K562 (cell line): ENCODE data around the gene NKD1. TPM values are rescaled to one million over a fixed set of nuclear protein-coding genes. Genes with fewer than 3 reads are reported as not detected.

Experiments
- ATAC-seq: fragments of 200-7000 bp; cut with Tn5 transposase; 3 replicates; pipeline ENCODE4 v1.9.1; 2020; ENCODE audit warnings: moderate library complexity
- BruUV-seq: library from RNA; stranded (reverse); fragments of 400-500 nt; replicated peaks from 2 replicates; lab custom pipeline; 2021; lab: Mats Ljungman, UMichigan
- CTCF ChIA-PET: fragments of 300-600 bp; formaldehyde crosslinking; extraction: SDS; loops from one replicate; lab custom pipeline; 2021; ENCODE audit warnings: low intra/inter-chr PET ratio; lab: Yijun Ruan, JAX
- POLR2A ChIA-PET: fragments of 300-600, 350-650 bp; sonication (Branson Sonifier 250); formaldehyde crosslinking; extraction: SDS; loops from one replicate; lab custom pipeline; 2021; ENCODE audit warnings: antibody characterized with exemption, inconsistent platforms; lab: Yijun Ruan, JAX
- DNase-seq, 4 experiments: peaks; one replicate each; pipeline versions ENCODE4 v3.0.0 to v3.0.0-alpha.2; 2011 to 2018; ENCODE audit warnings: low spot score in 3 of 4, mixed read lengths in 3 of 4; ENCODE audit errors: extremely low read depth in 1 of 4
- FAIRE-seq: peaks from 2 replicates; lab custom pipeline; 2011; peaks lifted over from hg19 to GRCh38; lab: Jason Lieb, UNC
- H2AFZ ChIP-seq: 2 replicates; pipeline ENCODE4 v1.6.0; 2011; ENCODE audit warnings: low read depth, low read length, control low read depth, inconsistent platforms
- H3K27ac ChIP-seq: fragments of 200-600 bp; 3 replicates; pipeline ENCODE4 v1.8.0; 2011; ENCODE audit warnings: low read depth, mild to moderate bottlenecking, control low read depth, inconsistent platforms, low read length, moderate library complexity, mixed read lengths; ENCODE audit errors: extremely low read depth
- H3K27me3 ChIP-seq, 2 experiments: fragments of 300-600 bp in 1 of 2; 2 replicates in 1 of 2; 3 replicates in 1 of 2; pipeline versions ENCODE4 v1.6.0 to v1.8.0; 2011; ENCODE audit warnings: inconsistent platforms in 2 of 2, low read length in 2 of 2, mild to moderate bottlenecking in 1 of 2, mixed read lengths in 1 of 2, moderate library complexity in 1 of 2; ENCODE audit not compliant: control insufficient read depth in 2 of 2, insufficient read depth in 2 of 2
- H3K36me3 ChIP-seq: fragments of 300-600 bp; 3 replicates; pipeline ENCODE4 v1.8.0; 2011; ENCODE audit warnings: mild to moderate bottlenecking, low read length, inconsistent platforms; ENCODE audit not compliant: control insufficient read depth, insufficient read depth
- H3K4me1 ChIP-seq, 2 experiments: fragments of 200-600 bp in 1 of 2; replicated peaks in 1 of 2; 2 replicates in 1 of 2; 3 replicates in 1 of 2; pipeline versions ENCODE4 v1.5.1 to v1.8.0; 2011; ENCODE audit warnings: inconsistent platforms in 2 of 2, low read length in 2 of 2, mild to moderate bottlenecking in 1 of 2, mixed read lengths in 1 of 2, moderate library complexity in 1 of 2; ENCODE audit not compliant: control insufficient read depth in 2 of 2, insufficient read depth in 2 of 2
- H3K4me2 ChIP-seq: 2 replicates; pipeline ENCODE4 v1.6.1; 2011; ENCODE audit warnings: low read length, control low read depth, inconsistent platforms, mixed read lengths; ENCODE audit not compliant: insufficient read depth
- H3K4me3 ChIP-seq: fragments of 200-600 bp; sonication (generic), shearing (Covaris generic); 2 replicates; pipeline ENCODE4 v1.5.1; 2016; ENCODE audit warnings: control low read depth, inconsistent platforms
- H3K79me2 ChIP-seq: fragments of 200-600 bp; 3 replicates; pipeline ENCODE4 v1.8.0; 2011; ENCODE audit warnings: low read length, inconsistent platforms; ENCODE audit not compliant: control insufficient read depth, insufficient read depth
- H3K9ac ChIP-seq, 2 experiments: 2 replicates each; pipeline versions ENCODE4 v1.6.0 to v1.6.1; 2011; ENCODE audit warnings: low read depth in 2 of 2, low read length in 2 of 2, control low read depth in 1 of 2, inconsistent platforms in 1 of 2, mild to moderate bottlenecking in 1 of 2, mixed read lengths in 1 of 2; ENCODE audit not compliant: insufficient read depth in 1 of 2
- H3K9me1 ChIP-seq: one replicate; pipeline ENCODE4 v1.6.0; 2011; ENCODE audit warnings: inconsistent platforms, mild to moderate bottlenecking, low read length, moderate library complexity; ENCODE audit not compliant: control insufficient read depth, insufficient read depth
- H3K9me3 ChIP-seq: replicated peaks from 2 replicates; pipeline ENCODE4 v1.5.1; 2011; ENCODE audit warnings: low read depth, low read length, inconsistent platforms; ENCODE audit not compliant: control insufficient read depth, insufficient read depth
- H4K20me1 ChIP-seq: replicated peaks from 2 replicates; pipeline ENCODE4 v1.6.1; 2011; ENCODE audit warnings: low read length, inconsistent platforms, mixed read lengths; ENCODE audit not compliant: control insufficient read depth, insufficient read depth
- CBFB ChIP-seq: sonication (generic); formaldehyde crosslinking; IDR thresholded peaks from 2 replicates; pipeline ENCODE4 v1.4.0; 2020; ENCODE audit warnings: mild to moderate bottlenecking, missing genetic modification reagents
- CSDE1 ChIP-seq, 2 experiments: fragments of 450-650 bp; IDR thresholded peaks; 2 replicates each; pipeline ENCODE4 v1.6.1; 2016; ENCODE audit warnings: mild to moderate bottlenecking in 1 of 2
- FOXA3 ChIP-seq, 2 experiments: fragments of 450-650 bp in 1 of 2; sonication (generic) in 1 of 2; formaldehyde crosslinking; IDR thresholded peaks in 1 of 2; conservative IDR thresholded peaks in 1 of 2; 2 replicates each; pipeline versions ENCODE4 v1.4.0 to v1.8.0; 2020 to 2022; ENCODE audit warnings: mild to moderate bottlenecking in 2 of 2, missing genetic modification reagents in 1 of 2
- LEF1 ChIP-seq: fragments of 450-650 bp; IDR thresholded peaks from 2 replicates; pipeline ENCODE4 v1.6.1; 2016; ENCODE audit warnings: mild to moderate bottlenecking
- MAFF ChIP-seq: IDR thresholded peaks from 2 replicates; pipeline ENCODE4 v1.6.1; 2012; ENCODE audit warnings: low read length, improper control_type of control experiment
- PHTF2 ChIP-seq: fragments of 250-450 bp; sonication (Bioruptor Pico); IDR thresholded peaks from 2 replicates; pipeline ENCODE4 v1.5.0; 2021; ENCODE audit warnings: mild to moderate bottlenecking
- PML ChIP-seq: IDR thresholded peaks from 2 replicates; pipeline ENCODE4 v1.6.1; 2012; ENCODE audit warnings: low read length, inconsistent platforms
- PPARD ChIP-seq: fragments of 250-450 bp; sonication (Bioruptor Pico); IDR thresholded peaks from 2 replicates; pipeline ENCODE4 v1.8.0; 2022; ENCODE audit warnings: inconsistent platforms, mild to moderate bottlenecking, moderate library complexity
- RBM14 ChIP-seq: fragments of 200-400 bp; formaldehyde crosslinking; IDR thresholded peaks from 2 replicates; pipeline ENCODE4 v1.6.1; 2018; ENCODE audit warnings: low read depth, mild to moderate bottlenecking, low read length, moderate library complexity, borderline replicate concordance; ENCODE audit not compliant: insufficient read depth
- TEAD4 ChIP-seq, 2 experiments: sonication (generic) in 1 of 2; formaldehyde crosslinking in 1 of 2; IDR thresholded peaks; 2 replicates each; pipeline versions ENCODE4 v1.6.1 to v1.8.0; 2012 to 2022; ENCODE audit warnings: borderline replicate concordance in 1 of 2, inconsistent platforms in 1 of 2, low read length in 1 of 2, mild to moderate bottlenecking in 1 of 2, missing genetic modification reagents in 1 of 2
- ZC3H11A ChIP-seq: IDR thresholded peaks from 2 replicates; pipeline ENCODE4 v1.6.1; 2012; ENCODE audit warnings: low read depth, low read length, improper control_type of control experiment
- ZNF316 ChIP-seq: fragments of 450-650 bp; IDR thresholded peaks from 2 replicates; pipeline ENCODE4 v1.6.1; 2016
- ZNF324 ChIP-seq: fragments of 250-450 bp; sonication (Bioruptor Pico); IDR thresholded peaks from 2 replicates; pipeline ENCODE4 v1.4.0; 2020; ENCODE audit warnings: mild to moderate bottlenecking
- WGBS: fragments of 100-300 bp; shearing (Covaris generic); methylation state at CpG from one replicate; pipeline ENCODE4 v1.1.6; 2016; ENCODE audit warnings: low coverage, mixed read lengths; ENCODE audit not compliant: insufficient coverage; ENCODE audit errors: missing lambda C conversion rate; 5-methylcytosine and 5-hydroxymethylcytosine counted together
- in situ Hi-C: fragments of 300-500 bp; cut with MboI; formaldehyde crosslinking; loops from 4 replicates; pipeline ENCODE4 v1.15.0; 2018; ENCODE audit warnings: inconsistent platforms, mixed read lengths
- intact Hi-C: fragments of 100-400 bp; cut with micrococcal nuclease; formaldehyde crosslinking; loops from 2 replicates; pipeline ENCODE4 v1.14.2; 2022
- polyA plus RNA-seq, 8 experiments: library from polyadenylated mRNA; depleted of rRNA in 4 of 8; stranded (reverse) in 5 of 8; unstranded in 3 of 8; fragments of >200 nt; fragmentation: Nextera tagmentation in 2 of 8; fragmentation: Illumina TruSeq in 1 of 8; extraction: Ambion mirVana in 2 of 8; extraction: Trizol in 1 of 8; gene quantifications; 2 replicates each; pipeline versions ENCODE4 v1.2.1 to v1.2.3, GENCODE V29; 2011 to 2014; ENCODE audit warnings: inconsistent platforms in 1 of 8, missing spikeins in 1 of 8
- total RNA-seq, 7 experiments: library from RNA; depleted of rRNA in 6 of 7; stranded (reverse); fragments of >200 nt in 6 of 7; fragmentation: Illumina TruSeq in 2 of 7; extraction: Trizol in 2 of 7; gene quantifications; 2 replicates each; pipeline versions ENCODE4 v1.2.1 to v1.2.3, GENCODE V29; 2011 to 2021; ENCODE audit warnings: low replicate concordance in 1 of 7
- TF ChIP-seq, protein P1 (sequence below), 2 experiments: fragments of 450-650 bp in 1 of 2; sonication (generic) in 1 of 2; formaldehyde crosslinking in 1 of 2; IDR thresholded peaks in 1 of 2; conservative IDR thresholded peaks in 1 of 2; 2 replicates each; pipeline versions ENCODE4 v1.6.1 to v1.8.1; 2016 to 2023; ENCODE audit warnings: mild to moderate bottlenecking in 2 of 2, moderate library complexity in 2 of 2, inconsistent platforms in 1 of 2, missing genetic modification reagents in 1 of 2
- TF ChIP-seq, protein P2 (sequence below): fragments of 250-450 bp; sonication (Bioruptor Pico); IDR thresholded peaks from 2 replicates; pipeline ENCODE4 v1.8.0; 2022; ENCODE audit warnings: moderate library complexity, mild to moderate bottlenecking, inconsistent platforms
- TF ChIP-seq, protein P3 (sequence below): fragments of 250-450 bp; sonication (Bioruptor Pico); IDR thresholded peaks from 2 replicates; pipeline ENCODE4 v1.5.0; 2022; ENCODE audit warnings: mild to moderate bottlenecking
- TF ChIP-seq, protein P4 (sequence below): fragments of 250-450 bp; sonication (Bioruptor Pico); IDR thresholded peaks from 2 replicates; pipeline ENCODE4 v1.5.0; 2020; ENCODE audit warnings: mild to moderate bottlenecking

NKD1 gene
- total and polyA plus RNA-seq, 9 of the 15 experiments (the other 6 are each of a cell fraction or from before 2014, with no cell fraction given) = under 0.01 to 0.24 (median 0.04) TPM; not detected in 2

DNA sequence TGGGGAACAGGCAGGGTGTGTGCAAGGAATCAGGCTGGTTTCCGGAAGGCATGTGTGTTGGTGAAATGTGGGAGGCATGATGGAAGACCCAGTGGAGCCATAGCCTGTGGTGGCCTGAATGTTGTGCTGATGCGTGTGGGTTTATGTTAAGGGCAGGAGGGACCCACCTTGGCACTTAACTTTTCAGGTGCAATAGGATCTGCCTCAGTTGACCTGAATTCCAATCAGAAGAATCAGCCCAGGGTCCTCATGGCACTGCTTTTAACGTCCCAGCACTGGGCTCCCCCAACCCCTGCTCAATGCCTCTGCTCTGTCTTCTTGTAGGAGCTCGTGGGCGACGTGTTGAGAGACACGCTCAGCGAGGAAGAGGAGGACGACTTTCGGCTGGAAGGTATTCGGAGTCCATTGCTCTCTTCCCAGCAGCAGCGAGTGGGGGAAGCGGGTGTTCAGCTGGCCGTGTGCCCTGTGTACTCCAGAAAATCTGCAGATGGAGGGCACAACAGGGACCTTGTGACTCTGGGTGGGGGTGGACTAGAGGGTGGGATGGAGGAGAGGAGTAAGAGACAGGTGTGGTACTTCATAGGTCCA lies 59.9 kb downstream of the NKD1 start (continued):
- TF ChIP-seq, protein P1, sequence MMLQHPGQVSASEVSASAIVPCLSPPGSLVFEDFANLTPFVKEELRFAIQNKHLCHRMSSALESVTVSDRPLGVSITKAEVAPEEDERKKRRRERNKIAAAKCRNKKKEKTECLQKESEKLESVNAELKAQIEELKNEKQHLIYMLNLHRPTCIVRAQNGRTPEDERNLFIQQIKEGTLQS (IDR thresholded peaks at IDR 0.05) = no peak
- TF ChIP-seq, protein P1 (CRISPR knock-in tag; conservative IDR thresholded peaks at IDR 0.05) = no peak
- TF ChIP-seq MAFF (no peak), PPARD (CRISPR knock-in tag) (no peak)

DNA sequence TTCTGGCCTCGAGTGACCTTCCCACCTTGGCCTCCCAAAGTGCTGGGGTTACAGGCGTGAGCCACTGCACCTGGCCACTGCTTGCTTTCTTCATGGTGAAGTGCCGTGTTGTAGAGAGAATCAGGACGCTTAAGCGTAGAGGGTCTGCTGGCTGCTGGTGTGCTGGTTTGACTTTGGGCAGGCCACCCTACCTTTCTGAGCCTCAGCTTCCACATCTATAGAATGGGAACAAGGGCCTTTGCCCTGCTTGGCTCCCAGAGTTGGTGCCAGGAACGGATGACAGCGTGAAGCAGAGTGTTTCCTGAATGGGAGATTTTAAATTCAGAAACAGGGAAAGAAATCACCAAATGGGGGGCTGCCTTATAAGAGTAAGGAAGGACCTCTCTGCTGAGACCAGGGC lies 60.9 kb downstream of the NKD1 start:
- Histone ChIP-seq H3K9ac (no peak overlapping the region), H3K4me2 (no peak overlapping the region), H3K27me3 (peaks cover 28 to 72% of the 10 kb centered on the region in 2 experiments), H3K4me3 (no peak overlapping the region), H3K4me1 (peaks cover 0 to 9% of the 10 kb centered on the region in 2 experiments; a peak in 1 of 5 replicates), H2AFZ (no peak overlapping the region), H3K27ac (no peak overlapping the region), H3K9me3 (no peaks in the 10 kb centered on the region), H3K9me1 (no peaks in the 10 kb centered on the region), H4K20me1 (peaks cover 14% of the 10 kb centered on the region; the same call in 1 of the 2 replicates), H3K79me2 (no peaks in the 10 kb centered on the region), H3K36me3 (no peaks in the 10 kb centered on the region)
- ATAC-seq = no peak
- no peak for FAIRE-seq
- POLR2A ChIA-PET = no interaction called here
- CTCF ChIA-PET = no interaction called here
- no TSS peak for BruUV-seq
- 0% methylated on average over 7 of the region's 7 CpGs for WGBS
- intact Hi-C loops = no loop called here
- DNase-seq = no peak
- in situ Hi-C loops = no loop called here
- TF ChIP-seq FOXA3 (CRISPR knock-in tag; conservative IDR thresholded peaks at IDR 0.05 in 1 of 2, IDR thresholded peaks at IDR 0.05 in 1 of 2) (no peak), CBFB (CRISPR knock-in tag) (no peak), PML (no peak), ZNF324 (no peak), LEF1 (no peak), PHTF2 (CRISPR knock-in tag) (no peak), TEAD4 (IDR thresholded peaks at IDR 0.05; ENCODE audit: low read length) (no peak), TEAD4 (CRISPR knock-in tag; IDR thresholded peaks at IDR 0.05; ENCODE audit: borderline replicate concordance) (no peak), CSDE1 (IDR thresholded peaks at IDR 0.05) (no peak), RBM14 (no peak), ZNF316 (no peak), ZC3H11A (no peak)
- TF ChIP-seq, protein P2, sequence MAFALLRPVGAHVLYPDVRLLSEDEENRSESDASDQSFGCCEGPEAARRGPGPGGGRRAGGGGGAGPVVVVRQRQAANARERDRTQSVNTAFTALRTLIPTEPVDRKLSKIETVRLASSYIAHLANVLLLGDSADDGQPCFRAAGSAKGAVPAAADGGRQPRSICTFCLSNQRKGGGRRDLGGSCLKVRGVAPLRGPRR (CRISPR knock-in tag) = no peak
- TF ChIP-seq, protein P3, sequence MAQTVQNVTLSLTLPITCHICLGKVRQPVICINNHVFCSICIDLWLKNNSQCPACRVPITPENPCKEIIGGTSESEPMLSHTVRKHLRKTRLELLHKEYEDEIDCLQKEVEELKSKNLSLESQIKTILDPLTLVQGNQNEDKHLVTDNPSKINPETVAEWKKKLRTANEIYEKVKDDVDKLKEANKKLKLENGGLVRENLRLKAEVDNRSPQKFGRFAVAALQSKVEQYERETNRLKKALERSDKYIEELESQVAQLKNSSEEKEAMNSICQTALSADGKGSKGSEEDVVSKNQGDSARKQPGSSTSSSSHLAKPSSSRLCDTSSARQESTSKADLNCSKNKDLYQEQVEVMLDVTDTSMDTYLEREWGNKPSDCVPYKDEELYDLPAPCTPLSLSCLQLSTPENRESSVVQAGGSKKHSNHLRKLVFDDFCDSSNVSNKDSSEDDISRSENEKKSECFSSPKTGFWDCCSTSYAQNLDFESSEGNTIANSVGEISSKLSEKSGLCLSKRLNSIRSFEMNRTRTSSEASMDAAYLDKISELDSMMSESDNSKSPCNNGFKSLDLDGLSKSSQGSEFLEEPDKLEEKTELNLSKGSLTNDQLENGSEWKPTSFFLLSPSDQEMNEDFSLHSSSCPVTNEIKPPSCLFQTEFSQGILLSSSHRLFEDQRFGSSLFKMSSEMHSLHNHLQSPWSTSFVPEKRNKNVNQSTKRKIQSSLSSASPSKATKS (CRISPR knock-in tag) = no peak
- TF ChIP-seq, protein P4, sequence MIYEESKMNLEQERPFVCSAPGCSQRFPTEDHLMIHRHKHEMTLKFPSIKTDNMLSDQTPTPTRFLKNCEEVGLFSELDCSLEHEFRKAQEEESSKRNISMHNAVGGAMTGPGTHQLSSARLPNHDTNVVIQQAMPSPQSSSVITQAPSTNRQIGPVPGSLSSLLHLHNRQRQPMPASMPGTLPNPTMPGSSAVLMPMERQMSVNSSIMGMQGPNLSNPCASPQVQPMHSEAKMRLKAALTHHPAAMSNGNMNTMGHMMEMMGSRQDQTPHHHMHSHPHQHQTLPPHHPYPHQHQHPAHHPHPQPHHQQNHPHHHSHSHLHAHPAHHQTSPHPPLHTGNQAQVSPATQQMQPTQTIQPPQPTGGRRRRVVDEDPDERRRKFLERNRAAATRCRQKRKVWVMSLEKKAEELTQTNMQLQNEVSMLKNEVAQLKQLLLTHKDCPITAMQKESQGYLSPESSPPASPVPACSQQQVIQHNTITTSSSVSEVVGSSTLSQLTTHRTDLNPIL (CRISPR knock-in tag) = no peak
